ENCODE data around the gene TTC21A.
A peak's percentile ranks its signal among the peaks of the same experiment; 100 is the strongest.
"Not testable (repeated sequence)": the region's sequence is repeated elsewhere in the genome, so short reads cannot be mapped to it uniquely, and the experiment has no call there.

Gene TTC21A
- total RNA-seq, result 1.4 to 4.7 (median 3.8) reads per million in 4 experiments

DNA sequence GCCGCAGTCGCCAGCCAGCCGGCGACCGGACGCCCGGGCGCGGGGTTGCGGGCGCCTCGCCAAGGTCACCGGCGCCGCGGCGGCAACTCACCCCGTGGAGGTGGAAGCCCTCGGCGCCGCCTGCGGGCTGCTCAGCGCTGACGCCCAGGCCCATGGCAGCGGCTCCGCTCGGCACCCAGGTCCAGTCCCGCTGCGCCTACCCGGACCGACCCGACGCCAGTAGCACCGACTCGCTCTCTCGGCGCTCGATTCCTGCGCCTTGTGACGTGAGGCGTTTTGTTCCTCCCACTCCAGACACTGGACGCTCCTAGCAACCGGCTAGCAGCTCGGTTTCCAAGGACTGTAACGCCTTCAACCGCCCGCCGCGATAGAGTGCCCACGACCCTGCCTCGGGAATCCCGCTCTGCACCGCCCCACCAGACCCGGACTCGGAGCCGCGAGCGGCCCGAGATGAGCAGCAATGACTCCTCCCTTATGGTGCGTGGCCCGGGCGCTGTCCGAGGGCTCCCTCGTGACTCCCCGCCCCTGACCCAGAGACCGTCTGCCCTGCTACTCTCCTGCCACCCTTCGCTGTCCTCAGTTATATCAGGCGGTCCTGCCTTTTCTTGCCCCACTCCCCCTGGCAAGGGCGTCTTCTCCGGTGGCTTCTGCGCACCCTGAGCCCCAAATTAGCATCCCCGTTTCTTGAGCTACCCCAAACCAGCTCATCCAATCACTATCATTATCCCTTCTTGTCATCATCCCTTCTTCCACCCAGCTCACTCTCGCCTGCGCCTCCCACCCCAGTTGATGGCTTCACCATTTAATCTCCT is at the start of gene TTC21A, which contains the start of gene GORASP1:
Gene TTC21A, plus strand, starts transcription at position 293 of the 812 bp plus-strand sequence. Its CDS starts 158 bp downstream, at position 451.
Gene GORASP1, minus strand, starts transcription at position 240 of the 812 bp plus-strand sequence. Its CDS starts 86 bp downstream, at position 154.
- DNase-seq, result peak; percentile 41

DNA sequence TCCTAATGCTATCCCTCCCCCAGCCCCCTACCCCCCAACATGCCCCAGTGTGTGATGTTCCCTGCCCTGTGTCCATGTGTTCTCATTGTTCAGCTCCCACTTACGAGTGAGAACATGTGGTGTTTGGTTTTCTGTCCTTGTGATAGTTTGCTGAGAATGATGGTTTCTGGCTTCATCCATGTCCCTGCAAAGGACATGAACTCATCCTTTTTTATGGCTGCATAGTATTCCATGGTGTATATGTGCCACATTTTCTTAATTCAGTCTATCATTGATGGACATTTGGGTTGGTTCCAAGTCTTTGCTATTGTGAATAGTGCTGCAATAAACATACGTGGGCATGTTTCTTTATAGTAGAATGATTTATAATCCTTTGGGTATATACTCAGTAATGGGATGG is 46.3 kb upstream of the TTC21A start:
- DNase-seq, result not testable (repeated sequence)

DNA sequence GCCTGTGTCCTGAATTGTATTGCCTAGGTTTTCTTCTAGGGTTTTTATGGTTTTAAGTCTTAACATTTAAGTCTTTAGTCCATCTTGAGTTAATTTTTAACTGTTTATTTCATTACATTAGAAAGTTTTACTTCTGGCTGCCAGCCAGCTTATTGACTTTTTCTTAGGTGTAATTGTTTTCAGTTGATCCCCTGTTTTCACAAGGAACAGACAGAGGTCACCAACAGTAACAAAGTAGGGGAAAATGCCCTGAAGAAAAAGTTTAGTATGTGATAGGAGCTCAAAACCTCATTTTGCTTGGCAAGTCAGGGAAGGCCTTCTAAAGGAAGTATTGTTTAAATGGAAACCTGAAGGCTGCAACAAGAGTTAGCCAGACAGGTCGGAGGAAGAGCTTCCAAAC is 45.3 kb upstream of the TTC21A start:
- no peak for DNase-seq

- no peak for DNase-seq
Observed at GRCh38 chr3:39063143-39063542, 44.3 kb upstream of the TTC21A start.

- no peak for DNase-seq
Observed at GRCh38 chr3:39064646-39065045, 42.8 kb upstream of the TTC21A start.

- no peak for DNase-seq
Observed at GRCh38 chr3:39065197-39065596, 42.3 kb upstream of the TTC21A start.

- no peak for DNase-seq
Observed at GRCh38 chr3:39067286-39067685, 40.2 kb upstream of the TTC21A start.

DNA sequence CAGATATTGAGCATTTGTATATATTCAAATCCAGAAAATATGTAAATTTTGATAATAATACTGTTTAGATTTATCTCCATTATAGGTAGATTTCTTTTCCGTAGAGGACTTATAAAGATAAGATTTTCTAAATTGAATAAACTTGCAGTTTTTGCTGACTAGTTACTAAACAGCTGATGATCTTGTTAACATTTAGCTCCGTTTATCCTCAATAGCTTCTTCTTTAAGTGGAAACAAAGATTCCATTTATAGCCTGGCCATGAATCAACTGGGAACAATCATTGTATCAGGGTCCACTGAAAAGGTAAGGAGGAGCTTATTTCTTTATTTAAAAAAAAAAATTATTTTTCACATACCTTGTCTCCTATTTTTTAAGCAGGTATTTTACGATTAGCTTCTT is 38.9 kb upstream of the TTC21A start:
- DNase-seq, result no peak

- DNase-seq, result no peak
Observed at GRCh38 chr3:39075910-39076309, 31.6 kb upstream of the TTC21A start.

DNA sequence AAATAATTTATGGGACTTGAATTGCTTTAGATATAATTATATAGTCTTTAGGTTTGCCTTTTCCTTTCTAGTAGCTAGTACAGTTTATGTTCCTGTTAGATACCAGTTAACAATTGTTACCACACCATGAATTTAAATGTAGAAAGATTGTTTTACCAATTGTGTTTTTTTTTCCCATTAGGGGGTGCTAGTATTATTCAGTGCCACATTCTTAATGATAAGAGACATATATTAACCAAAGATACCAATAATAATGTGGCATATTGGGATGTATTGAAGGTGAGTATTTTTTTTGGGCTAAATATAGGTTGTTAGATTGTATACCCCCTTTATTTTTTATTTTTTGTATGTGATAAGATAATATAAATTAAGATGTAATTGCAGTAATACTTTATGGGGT is 27.9 kb upstream of the TTC21A start:
- no peak for DNase-seq

GRCh38 chr3:39080026-39080425 is 27.5 kb upstream of the TTC21A start:
- DNase-seq, result no peak

DNA sequence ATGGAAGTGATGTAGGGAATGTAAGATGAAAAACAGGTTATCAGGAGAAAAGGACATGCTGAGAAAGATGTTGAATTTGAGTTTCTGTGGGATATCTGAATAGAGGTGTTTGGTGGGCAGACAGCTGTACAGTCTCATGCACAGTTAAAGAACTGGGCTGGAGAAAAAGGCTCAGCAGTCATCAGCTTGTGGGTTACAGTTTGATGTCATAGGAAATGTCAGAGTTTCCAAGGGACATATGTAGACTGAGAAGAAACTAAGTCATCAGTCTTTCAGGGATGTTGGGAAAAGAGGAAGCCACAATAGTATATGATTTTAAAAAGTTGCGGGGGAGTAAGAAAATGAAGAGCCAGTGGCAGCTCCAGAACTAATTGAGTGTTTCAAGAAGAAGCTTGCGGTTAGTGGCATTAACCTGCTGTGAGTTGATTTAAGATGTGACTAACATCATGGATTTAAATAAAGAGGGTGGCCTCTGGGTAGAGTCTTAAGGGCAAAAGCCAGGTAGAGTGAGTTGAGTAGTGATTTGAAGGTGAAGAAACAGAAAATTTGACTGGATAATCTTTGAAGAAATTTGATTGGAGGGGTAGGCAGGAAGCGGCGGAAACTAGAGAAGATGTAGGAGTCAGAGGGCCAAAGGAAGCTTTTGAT is 24.7 kb upstream of the TTC21A start:
- no peak for DNase-seq

GRCh38 chr3:39086144-39086543 is 21.3 kb upstream of the TTC21A start:
- DNase-seq, result no peak

DNA sequence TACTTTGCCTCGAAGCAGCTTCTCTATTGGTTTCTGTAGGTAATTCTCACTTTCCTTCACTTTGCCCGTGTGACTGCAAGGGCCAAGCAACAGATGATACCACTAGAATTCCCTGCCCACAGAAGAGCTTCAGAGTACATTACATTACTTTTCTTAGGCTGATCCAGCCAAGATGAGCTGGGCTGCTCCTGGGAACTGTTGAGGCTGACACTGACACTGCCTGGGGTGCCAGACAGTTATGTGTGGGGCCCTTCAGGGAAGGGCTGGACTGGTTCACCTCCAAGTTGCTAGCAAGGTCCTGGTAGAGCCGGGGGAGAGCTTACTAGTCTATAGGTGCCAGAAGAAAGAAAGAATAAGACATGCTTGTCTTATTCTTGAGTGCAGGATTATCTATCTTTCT is 19.0 kb upstream of the TTC21A start:
- DNase-seq, result no peak

- DNase-seq, result no peak
Observed at GRCh38 chr3:39088889-39089288, 18.6 kb upstream of the TTC21A start.

- DNase-seq, result no peak
Observed at GRCh38 chr3:39090922-39091321, 16.6 kb upstream of the TTC21A start.

- no peak for DNase-seq
Observed at GRCh38 chr3:39094851-39095677, 12.4 kb upstream of the TTC21A start.

- no peak for DNase-seq
Observed at GRCh38 chr3:39095778-39096177, 11.7 kb upstream of the TTC21A start.

GRCh38 chr3:39096775-39097174 is 10.7 kb upstream of the TTC21A start:
- no peak for DNase-seq

DNA sequence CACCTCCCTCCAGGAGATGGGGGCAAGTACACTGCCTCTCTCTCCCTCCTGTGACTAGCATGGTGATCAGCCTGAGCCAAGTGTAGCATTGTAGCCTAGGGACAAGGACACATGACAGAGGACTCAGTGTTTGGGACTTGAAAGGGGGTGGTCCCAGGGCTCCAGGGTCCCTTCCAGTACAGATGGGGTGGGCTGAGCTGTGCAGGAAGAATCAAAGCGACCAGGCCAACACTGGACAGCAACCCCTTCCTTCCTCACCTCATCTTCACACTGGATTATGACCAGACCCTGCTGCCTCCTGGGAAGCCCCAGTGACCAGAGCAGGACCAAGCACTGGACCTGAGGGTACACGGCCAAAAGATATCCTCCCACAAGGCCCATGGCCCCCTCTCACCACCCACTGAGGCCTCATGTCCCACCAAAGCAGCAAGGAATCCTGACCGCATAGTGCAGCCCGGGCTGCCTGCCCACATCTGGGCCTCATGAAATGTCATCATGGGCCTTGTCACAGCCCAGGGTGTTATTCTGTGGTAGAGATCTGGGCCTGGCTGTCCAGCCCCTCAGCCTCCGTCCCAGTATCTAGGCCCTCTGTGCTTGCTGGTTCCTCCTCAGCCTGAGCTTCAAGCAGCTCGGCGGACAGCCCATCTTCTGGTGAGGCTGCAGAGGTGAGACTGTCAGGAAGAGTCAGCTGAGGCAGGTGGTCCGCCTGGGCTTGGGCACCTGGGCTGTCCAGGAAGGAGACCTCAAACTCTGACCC is 9.6 kb upstream of the TTC21A start:
- DNase-seq, result no peak

GRCh38 chr3:39098473-39099000 is 8.9 kb upstream of the TTC21A start:
- DNase-seq, result no peak

DNA sequence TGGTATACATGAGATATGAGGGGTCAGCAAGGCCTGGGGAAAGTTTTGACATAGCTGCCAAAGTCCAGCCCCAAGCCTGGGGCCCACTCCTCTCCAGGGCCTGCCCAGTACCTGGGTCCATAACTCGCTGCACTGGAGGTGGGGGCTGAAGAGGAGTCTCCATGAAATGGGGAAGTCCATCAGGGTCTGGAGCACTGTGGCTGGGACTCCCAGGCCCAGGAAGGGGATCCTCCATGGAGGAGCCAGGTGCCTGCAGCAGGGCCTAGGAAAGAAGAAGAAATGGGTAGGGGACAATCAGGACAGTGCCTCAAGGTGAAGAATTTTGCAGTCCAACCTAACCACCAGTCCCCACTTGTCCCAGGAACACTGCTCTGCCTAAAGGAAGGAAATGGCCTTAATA is 8.2 kb upstream of the TTC21A start:
- no peak for DNase-seq

All from effector CD8-positive, alpha-beta T cell (primary cell).